Cortex of kidney (tissue), 1 donor: ENCODE measurements around the gene PLEKHG5.
"Not testable (repeated sequence)": the region's sequence is repeated elsewhere in the genome, so short reads cannot be mapped to it uniquely, and the experiment has no call there.

Experiments used
- DNase-seq: peaks from one replicate; lab custom pipeline; 2025; lab: John Stamatoyannopoulos, UW

Gene PLEKHG5

GRCh38 chr1:6445062-6445763, 46.3 kb downstream of the PLEKHG5 start:
- no peak for DNase-seq

DNA sequence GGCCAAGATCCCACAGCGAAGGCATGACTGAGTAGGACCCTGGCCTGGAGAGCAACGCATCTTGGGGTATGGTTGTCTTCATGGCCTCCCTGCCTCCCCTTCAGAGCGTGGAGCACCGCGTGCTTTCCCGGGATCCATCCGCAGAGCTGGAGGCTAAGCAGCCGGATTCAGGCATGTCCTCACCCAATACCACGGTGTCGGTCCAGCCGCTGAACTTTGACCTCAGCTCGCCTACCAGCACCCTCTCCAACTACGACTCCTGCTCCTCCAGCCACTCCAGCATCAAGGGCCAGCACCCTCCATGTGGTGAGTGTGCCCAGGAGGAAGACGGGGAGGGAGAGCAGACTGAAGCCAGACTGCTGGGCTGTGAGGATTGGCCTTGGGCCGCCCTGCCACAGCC, 47.1 kb downstream of the PLEKHG5 start:
- no peak for DNase-seq

DNA sequence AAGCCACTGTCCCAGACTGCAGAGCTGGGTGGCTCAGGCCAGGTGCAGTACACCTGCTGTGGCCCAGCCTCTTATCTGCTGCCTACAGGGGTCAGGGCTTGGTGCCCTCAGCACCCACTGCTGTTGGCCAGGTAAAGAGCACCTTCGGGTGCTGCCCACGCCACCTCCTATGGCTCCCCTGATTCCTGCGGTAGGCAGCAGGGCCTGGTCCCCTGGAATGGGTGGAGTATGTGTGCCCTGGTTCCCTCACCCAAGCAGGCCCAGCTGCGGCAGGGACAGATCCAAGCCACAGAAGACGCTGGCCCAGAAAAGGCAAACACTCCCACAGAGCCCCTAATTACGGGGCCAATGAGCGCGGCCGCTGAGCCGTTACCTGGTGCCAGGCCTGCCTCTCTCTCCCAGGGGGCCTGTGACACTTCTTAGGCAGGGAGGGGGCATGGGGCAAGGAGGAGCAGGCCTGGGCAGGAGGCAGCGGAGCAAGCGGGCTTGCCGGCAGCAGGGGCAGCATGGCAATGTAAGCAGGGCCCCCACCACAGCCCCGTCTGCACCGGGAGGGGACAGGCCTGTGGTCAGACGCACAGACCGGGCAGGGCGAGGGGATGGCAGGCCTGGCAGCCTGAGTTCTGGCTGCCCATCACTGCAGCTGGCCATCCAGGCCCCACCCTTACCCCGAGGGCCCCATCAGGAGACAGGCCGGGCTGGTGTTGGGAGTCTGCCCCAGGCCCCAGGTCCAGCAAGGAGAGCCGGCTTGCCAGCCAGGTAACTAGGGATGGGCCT, 47.9 kb downstream of the PLEKHG5 start:
- DNase-seq, result no peak

DNA sequence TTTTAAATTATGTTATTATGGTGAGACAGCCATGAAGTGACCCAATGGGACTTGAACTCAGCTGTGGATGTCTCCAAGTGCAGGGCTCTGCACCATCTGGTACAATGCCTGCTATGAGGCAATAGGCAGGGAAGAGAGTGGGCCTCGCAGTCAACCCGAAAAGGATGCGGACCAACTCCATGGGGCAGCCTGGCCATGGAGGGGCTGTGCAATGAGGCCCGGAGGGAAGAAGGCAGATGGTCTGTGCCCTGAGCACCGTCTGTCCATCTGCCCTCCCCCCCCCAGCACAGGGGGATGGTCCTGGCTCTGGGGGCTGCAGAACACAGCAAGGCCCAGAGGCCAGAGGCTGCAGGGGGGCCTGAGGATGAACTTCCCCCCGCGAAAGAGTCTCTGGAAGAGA, 49.9 kb downstream of the PLEKHG5 start:
- no peak for DNase-seq

- no peak for DNase-seq
Observed at GRCh38 chr1:6440198-6441126, 51.0 kb downstream of the PLEKHG5 start.

- DNase-seq, result no peak
Observed at GRCh38 chr1:6438047-6438525, 53.4 kb downstream of the PLEKHG5 start.

DNA sequence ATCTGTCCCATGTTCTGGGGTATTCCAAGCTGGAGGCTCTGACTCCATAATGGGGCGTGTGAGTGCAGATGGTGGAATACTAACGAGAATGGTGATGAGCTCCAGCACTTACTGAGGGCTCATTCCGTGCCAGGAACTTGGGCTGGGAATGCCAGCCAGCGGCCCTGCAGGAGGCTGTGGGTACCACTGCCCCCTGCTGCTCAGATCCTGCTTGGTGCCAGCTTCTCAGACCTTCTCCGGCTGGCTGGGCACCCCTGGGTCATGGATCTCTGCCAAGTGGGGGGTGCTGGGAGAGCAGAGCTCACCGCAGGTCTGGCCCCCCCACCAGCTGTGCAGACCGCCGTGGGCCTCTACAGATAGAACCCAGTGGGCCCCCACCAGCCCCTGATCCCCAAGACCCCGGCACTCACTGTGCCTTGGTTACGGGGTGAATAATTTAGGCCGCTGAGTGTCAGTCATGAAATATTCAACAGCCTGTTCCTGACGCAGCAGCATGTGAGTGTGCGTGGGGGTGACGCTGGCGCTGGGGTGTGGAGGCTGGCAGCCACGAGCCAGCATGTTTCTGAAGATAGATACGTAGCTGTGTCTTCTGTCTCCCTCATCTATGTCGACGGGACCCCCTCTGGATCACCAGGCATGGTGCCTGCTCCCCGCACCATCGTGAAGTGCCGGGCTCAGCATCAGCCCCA, 54.3 kb downstream of the PLEKHG5 start:
- DNase-seq, result not testable (repeated sequence)

GRCh38 chr1:6436277-6436676, 55.2 kb downstream of the PLEKHG5 start:
- not testable (repeated sequence) for DNase-seq

- DNase-seq, result no peak
Observed at GRCh38 chr1:6435547-6435946, 55.9 kb downstream of the PLEKHG5 start.

- no peak for DNase-seq
Observed at GRCh38 chr1:6435129-6435528, 56.3 kb downstream of the PLEKHG5 start.

GRCh38 chr1:6434186-6434585, 57.3 kb downstream of the PLEKHG5 start:
- no peak for DNase-seq

DNA sequence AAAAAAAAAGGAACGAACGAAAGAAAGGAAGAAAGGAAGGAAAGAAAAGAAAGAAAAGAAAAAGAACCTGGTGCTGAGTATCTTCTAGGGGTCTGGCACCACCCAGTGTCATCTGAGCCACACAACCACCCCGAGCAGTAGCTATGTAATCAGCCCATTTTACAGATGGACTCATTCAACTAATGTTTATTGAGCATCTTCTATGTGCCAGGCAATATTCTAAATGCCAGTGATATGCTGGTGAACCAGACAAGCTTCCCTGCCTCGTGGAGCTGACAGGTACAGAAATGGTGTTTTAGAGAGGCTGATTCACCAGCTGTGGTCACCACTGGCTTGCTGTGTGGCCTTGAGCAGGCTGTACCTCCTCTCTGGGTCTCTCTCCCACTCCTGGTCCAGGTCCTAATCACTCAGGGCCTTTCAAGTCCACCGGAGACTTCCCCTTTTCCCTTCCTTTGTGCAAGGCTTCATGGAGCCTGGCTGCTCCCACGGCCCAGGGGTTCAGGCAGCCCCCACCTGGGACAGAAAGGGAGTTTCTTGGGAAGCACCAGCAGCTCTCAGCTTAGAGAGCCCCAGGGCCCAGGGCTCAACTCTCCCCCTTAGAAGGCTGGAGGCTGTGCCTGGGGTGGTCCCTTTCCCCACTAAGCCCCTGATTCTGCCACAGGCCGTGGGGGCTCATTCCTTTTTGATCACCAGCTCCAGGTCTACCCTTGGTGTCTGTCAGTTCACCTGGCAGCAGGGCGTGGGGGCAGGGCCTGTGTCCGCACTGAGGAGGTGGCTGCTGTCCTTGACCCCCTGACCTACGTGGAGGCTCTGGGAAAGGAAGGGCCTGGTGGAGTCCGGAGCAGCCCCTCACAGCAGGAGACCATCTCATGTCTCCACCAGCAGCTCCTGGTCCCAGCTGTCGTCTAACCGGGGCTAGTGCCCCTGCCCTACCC, 59.6 kb downstream of the PLEKHG5 start:
- DNase-seq, result not testable (repeated sequence)

GRCh38 chr1:6429660-6430411, 61.6 kb downstream of the PLEKHG5 start:
- not testable (repeated sequence) for DNase-seq

DNA sequence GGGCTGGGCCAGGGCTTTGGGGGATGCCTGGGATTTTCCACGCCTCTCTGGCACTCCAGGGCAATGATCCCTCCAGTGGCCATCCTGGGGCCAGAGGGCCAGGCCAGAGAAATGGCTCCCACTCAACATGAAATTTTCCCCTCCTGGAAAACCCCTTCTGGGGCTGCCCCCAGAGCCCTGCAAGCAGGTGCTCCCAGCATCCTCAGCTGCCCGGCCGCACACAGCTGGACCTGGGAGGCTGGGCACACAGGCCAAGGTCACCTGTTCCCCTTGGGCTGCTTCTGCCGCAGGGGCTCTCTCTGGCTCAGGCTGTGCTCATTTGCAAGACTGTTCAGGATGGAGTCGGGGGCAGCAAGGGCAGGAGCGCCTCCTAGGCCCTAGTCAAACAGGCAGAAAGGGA, 63.0 kb downstream of the PLEKHG5 start:
- not testable (repeated sequence) for DNase-seq

GRCh38 chr1:6427441-6428390, 63.8 kb downstream of the PLEKHG5 start:
- no peak for DNase-seq

DNA sequence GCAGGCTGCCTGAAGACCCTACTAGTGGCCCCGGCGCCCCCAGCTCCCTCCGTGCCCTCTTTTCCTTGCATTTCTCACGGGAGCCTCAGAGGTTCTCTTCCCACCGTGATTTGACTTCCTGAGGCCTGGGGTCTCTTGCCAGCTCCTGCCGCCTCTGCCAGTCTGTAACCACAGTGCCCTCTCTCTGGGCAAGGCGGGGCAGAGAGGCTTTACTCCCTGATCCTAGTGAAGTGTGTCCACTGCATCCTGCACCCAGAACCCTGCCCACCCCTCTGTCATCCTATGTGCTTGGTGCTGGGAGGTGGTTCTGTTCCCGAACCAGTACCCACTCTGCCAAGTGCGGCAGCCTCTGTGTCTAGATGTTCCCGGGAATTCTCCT, 64.5 kb downstream of the PLEKHG5 start:
- DNase-seq, result no peak

GRCh38 chr1:6426277-6426971, 65.0 kb downstream of the PLEKHG5 start:
- DNase-seq, result no peak

DNA sequence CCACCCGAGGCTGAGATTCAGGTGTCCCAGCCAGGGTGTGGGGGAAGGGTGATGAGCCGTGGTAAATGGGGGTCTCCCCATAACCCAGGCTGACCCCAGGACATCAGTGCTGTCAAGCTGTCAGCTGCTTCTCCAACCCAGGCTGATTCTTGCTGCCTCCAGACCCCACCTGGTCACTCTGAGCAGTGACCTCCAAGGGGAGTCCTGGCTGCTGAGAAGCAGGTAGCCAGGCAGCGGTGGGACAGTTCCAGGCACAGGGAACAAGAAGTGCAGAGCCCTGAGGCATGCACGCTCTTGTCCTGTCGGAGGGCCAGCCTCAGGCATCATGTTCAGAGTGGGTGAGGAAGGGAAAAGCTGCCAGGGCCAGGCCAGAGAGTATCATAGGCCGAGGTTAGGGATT, 65.8 kb downstream of the PLEKHG5 start:
- DNase-seq, result no peak
